LNCAP (cell line): Measurements from ENCODE around the gene RSRC1.

Experiments
- CTCF ChIP-seq: fragments of 450-650 bp; IDR thresholded peaks from 2 replicates; pipeline ENCODE4 v1.5.1; 2017; ENCODE audit warnings: mild to moderate bottlenecking

Gene RSRC1

GRCh38 chr3:158407844-158408517, 298.1 kb downstream of the RSRC1 start:
- TF ChIP-seq CTCF: no peak

GRCh38 chr3:158418035-158418434, 308.1 kb downstream of the RSRC1 start:
- no peak for TF ChIP-seq CTCF

GRCh38 chr3:158419820-158420653, 310.1 kb downstream of the RSRC1 start:
- TF ChIP-seq CTCF: no peak

- no peak for TF ChIP-seq CTCF
These were observed 310.9 kb downstream of the RSRC1 start for GRCh38 chr3:158420654-158421396.

GRCh38 chr3:158430448-158430847, 320.6 kb downstream of the RSRC1 start:
- no peak for TF ChIP-seq CTCF

GRCh38 chr3:158430968-158431367, 321.1 kb downstream of the RSRC1 start:
- no peak for TF ChIP-seq CTCF

GRCh38 chr3:158431829-158432228, 321.9 kb downstream of the RSRC1 start:
- TF ChIP-seq CTCF: no peak
